ENCODE measurements around the gene CLDN1.

Gene CLDN1

DNA sequence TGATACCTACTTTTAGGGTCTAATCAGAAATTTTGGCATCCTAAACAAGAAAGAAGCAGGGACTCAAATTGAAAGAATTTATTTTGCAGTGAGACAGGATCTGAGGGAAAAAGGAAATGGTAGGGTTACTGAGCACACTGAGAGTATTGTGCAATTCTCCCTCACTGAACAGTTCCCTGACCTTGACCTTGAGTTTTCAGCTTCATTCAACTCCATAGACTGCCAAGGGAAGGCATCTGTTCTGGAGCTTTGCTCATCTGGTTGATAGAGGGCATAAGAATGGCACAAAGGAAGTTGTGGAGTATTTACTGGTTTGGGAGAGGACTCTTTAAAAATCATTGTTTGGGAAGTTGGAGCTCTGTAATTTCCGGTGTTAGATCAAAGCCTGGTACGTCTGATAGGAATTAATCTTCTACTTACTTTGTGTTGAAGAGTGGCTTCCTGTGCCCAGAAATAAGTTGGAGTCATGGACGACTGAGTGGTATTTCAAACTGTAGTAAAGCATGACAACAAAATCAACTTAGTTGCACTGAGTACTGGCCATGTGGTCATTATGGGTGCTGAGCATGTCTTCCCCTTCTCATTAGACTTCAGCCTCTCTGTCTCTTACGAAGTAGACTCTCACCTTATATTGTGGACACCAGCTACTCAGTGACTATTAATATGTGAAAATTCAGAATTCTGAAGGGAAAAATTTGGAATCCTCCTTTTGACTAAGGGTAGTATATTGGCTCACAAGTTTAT, 40.8 kb downstream of the CLDN1 start:
- TF ChIP-seq POLR2AphosphoS5 (IDR thresholded peaks at IDR 0.05; ENCODE audit: low read depth, low read length): no peak
- TF ChIP-seq REST (IDR thresholded peaks at IDR 0.05; ENCODE audit: insufficient read depth in 1 of 2, low read depth in 2 of 2, low read length in 2 of 2): no peak
- TF ChIP-seq SIN3A (IDR thresholded peaks at IDR 0.05; ENCODE audit: borderline replicate concordance, insufficient read depth, low read length): no peak
- TF ChIP-seq TAF1 (IDR thresholded peaks at IDR 0.05; ENCODE audit: borderline replicate concordance, insufficient read depth, low read length): no peak
- no peak for TF ChIP-seq FOXP2 (optimal IDR thresholded peaks at IDR 0.05; ENCODE audit: borderline replicate concordance, extremely low read depth, extremely low read length, insufficient read depth)

GRCh38 chr3:190279690-190280089, 42.6 kb downstream of the CLDN1 start:
- TF ChIP-seq TAF1 (IDR thresholded peaks at IDR 0.05; ENCODE audit: borderline replicate concordance, insufficient read depth, low read length): no peak
- TF ChIP-seq POLR2AphosphoS5 (IDR thresholded peaks at IDR 0.05; ENCODE audit: low read depth, low read length): no peak
- no peak for TF ChIP-seq FOXP2 (optimal IDR thresholded peaks at IDR 0.05; ENCODE audit: borderline replicate concordance, extremely low read depth, extremely low read length, insufficient read depth)
- TF ChIP-seq SIN3A (IDR thresholded peaks at IDR 0.05; ENCODE audit: borderline replicate concordance, insufficient read depth, low read length): no peak
- no peak for TF ChIP-seq REST (IDR thresholded peaks at IDR 0.05; ENCODE audit: insufficient read depth in 1 of 2, low read depth in 2 of 2, low read length in 2 of 2)

- TF ChIP-seq POLR2AphosphoS5 (IDR thresholded peaks at IDR 0.05; ENCODE audit: low read depth, low read length) (no peak), SIN3A (IDR thresholded peaks at IDR 0.05; ENCODE audit: borderline replicate concordance, insufficient read depth, low read length) (no peak), FOXP2 (optimal IDR thresholded peaks at IDR 0.05; ENCODE audit: borderline replicate concordance, extremely low read depth, extremely low read length, insufficient read depth) (no peak), REST (IDR thresholded peaks at IDR 0.05; ENCODE audit: insufficient read depth in 1 of 2, low read depth in 2 of 2, low read length in 2 of 2) (no peak), TAF1 (IDR thresholded peaks at IDR 0.05; ENCODE audit: borderline replicate concordance, insufficient read depth, low read length) (no peak)
Observed at GRCh38 chr3:190272747-190273146, 49.5 kb downstream of the CLDN1 start.

- no peak for TF ChIP-seq TAF1 (IDR thresholded peaks at IDR 0.05; ENCODE audit: borderline replicate concordance, insufficient read depth, low read length)
- TF ChIP-seq POLR2AphosphoS5 (IDR thresholded peaks at IDR 0.05; ENCODE audit: low read depth, low read length): no peak
- TF ChIP-seq SIN3A (IDR thresholded peaks at IDR 0.05; ENCODE audit: borderline replicate concordance, insufficient read depth, low read length): no peak
- no peak for TF ChIP-seq FOXP2 (optimal IDR thresholded peaks at IDR 0.05; ENCODE audit: borderline replicate concordance, extremely low read depth, extremely low read length, insufficient read depth)
- TF ChIP-seq REST (IDR thresholded peaks at IDR 0.05; ENCODE audit: insufficient read depth in 1 of 2, low read depth in 2 of 2, low read length in 2 of 2): no peak
Observed at GRCh38 chr3:190269101-190269500, 53.1 kb downstream of the CLDN1 start.

All from PFSK-1 (cell line).